GM10266 (cell line): ENCODE measurements around the gene DDX54.

Source experiments
- DNase-seq: peaks from one replicate; pipeline ENCODE4 v3.0.0; 2012; ENCODE audit errors: extremely low spot score
- TF ChIP-seq, protein P1 (sequence below): IDR thresholded peaks from 2 replicates; pipeline ENCODE4 v1.5.1; 2012; ENCODE audit warnings: mild to moderate bottlenecking, low read depth; ENCODE audit not compliant: control insufficient read depth, insufficient read depth; ENCODE audit errors: missing control alignments

The DDX54 gene

DNA sequence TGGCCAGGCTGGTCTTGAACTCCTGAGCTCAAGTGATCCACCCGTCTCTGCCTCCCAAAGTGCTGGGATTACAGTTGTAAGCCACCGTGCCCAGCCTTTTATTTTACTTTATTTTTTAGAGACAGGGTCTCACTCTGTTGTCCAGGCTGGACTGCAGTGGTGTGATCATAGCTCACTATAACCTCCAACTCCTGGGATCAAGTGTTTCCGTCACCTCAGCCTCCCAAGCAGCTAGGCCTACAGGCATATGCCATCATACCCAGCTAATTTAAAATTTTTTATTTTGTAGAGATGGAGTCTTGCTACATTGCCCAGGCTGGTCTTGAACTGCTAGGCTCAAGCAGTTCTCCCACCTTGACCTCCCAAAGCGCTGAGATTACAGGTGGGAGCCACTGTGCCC is 39.7 kb upstream of the DDX54 start:
- TF ChIP-seq, protein P1, sequence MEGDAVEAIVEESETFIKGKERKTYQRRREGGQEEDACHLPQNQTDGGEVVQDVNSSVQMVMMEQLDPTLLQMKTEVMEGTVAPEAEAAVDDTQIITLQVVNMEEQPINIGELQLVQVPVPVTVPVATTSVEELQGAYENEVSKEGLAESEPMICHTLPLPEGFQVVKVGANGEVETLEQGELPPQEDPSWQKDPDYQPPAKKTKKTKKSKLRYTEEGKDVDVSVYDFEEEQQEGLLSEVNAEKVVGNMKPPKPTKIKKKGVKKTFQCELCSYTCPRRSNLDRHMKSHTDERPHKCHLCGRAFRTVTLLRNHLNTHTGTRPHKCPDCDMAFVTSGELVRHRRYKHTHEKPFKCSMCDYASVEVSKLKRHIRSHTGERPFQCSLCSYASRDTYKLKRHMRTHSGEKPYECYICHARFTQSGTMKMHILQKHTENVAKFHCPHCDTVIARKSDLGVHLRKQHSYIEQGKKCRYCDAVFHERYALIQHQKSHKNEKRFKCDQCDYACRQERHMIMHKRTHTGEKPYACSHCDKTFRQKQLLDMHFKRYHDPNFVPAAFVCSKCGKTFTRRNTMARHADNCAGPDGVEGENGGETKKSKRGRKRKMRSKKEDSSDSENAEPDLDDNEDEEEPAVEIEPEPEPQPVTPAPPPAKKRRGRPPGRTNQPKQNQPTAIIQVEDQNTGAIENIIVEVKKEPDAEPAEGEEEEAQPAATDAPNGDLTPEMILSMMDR, result no peak
- no peak for DNase-seq

DNA sequence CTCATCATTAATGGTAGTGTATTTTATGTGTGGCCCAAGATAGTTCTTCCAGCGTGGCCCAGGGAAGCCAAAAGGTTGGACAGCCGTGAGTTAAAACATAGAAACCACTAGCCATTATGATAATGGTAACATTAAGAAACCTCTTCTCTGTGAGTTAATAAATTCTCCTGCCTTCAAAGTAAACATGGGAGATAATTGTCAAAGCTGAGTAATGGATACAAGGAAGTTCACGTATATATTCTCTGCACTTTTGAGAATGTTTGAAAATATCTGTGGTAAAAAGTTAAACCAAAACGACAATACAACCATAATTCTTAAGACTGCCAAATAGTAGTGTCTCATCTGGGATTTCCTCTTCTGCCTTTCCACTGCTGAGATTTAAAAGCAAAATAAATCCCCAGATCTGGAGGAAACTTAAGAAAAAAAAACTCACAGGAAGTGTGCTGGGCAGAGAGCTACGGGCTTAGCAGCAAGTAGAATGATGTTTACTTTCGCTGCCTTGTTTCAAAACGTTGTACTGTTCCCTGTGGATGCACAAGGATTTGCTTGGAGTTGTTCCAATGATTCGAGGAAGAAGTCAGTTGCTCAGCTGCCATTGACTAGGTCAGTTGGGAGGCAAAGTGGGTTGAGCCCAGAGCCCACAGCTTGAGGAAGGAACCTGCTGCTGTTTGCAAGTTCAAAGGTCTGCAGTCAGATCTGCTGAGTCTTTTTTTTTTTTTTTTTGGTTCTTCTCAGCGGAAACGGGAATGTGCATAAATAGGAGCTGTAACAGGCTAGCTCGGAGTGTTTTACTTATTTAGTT is 37.7 kb upstream of the DDX54 start:
- DNase-seq, result no peak
- TF ChIP-seq, protein P1, result no peak

DNA sequence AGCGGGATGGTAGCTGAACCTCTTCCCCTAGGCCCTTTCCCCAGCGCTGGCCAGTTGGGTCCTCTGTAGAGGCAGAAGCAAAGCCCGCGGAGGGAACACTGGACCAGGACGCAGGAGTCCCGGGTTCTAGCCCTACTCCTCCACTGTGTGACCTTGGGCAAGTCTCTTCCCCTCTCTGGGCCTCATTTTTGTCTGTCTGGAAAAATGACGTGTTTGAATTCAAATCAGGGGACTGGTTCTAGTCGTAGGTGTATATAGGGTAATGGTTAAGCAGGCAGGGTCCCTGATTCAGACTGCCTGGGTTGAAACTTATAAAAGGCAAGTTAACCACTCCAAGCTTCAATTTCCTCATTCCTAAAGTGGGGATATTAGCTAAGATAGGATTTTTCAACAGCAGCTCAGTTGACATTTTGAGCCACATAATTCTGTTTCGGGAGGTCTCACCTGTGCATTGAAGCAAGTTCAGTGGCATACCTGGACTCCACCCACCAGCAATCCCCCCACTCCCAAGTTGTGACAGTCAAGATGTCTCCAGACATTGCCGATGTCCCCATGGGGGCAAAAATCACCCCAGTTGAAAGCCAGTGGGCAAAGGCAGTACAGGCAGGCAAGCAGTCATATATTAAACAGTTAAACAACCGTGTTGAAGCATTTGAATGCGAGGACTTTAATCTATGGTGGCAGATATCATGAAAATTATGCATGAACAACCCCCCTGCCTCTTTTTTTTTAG is 36.9 kb upstream of the DDX54 start:
- TF ChIP-seq, protein P1, result no peak
- no peak for DNase-seq

DNA sequence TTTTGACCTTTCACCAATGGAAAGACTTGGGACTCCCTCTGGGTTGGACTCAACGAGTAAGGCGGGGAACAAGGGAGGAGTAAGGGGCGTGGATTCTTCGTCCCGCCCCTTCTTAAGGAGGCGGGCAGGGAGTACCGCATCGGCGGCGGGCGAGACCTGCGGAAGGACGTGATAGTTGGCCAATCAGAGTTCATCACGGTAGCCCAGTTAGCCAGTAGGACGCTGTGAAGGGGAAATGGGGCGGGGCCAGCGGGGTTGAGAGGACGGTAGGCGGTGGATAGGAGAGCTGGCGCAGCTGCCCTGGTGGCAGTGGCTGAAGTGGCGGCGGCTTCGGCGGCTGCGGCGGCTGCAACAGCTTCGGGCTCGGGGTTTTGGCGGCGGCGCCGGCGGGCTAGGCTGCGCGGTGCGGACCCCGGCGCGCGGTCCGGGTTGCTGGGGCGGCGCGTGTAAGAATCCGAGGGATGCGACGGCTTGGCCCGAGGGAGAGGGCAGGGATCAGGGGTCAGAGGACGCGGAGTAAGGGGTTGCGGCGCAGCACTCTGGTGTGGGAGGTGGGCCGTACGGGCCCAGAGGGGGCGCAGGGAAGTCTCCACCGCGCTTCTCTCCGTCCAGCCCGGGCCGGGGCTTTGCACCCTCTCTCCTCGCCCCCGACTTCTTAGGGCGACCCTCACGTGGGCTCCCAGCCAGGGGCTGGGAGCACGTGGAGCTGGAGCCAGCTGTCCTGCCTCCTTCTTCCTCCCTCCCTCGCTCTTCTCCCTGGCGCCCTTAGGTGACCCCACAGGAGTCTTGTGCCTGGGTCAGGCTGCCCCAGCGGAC is 36.1 kb upstream of the DDX54 start, which contains the start of gene TPCN1:
Gene TPCN1 (plus strand): TSS at position 284 of the 816 bp plus-strand sequence. CDS start 5,389 bp downstream, outside the sequence.
- peak; percentile 97 for DNase-seq
- TF ChIP-seq, protein P1, result no peak

DNA sequence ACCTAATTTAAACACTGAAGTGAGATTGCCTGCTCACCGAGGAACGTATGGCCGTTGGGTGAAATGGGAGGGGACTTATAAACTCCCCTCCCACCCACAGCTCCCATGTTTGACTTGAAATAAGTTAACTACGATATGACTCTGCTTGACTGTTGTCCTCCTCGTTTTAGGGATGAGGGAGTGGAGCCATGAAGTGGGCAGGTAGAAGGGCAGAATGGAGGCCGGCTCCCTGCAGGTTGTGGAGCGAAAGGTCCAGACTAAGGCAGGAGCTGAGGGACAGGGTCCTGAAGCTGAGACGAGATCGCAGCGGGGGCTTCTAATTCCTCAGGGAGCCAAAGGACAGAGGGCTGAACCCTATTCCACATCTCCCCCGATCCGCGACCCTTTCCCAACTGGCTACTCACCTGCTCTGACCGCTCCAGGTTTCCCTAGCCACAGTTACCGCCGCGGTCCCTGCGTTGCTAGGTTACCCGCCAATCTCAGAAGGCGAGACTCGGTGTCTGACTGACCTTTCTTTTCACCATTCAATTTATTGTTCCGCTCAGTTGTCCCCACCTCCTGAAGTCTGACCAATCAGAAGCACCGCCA is 35.4 kb upstream of the DDX54 start:
- TF ChIP-seq, protein P1, result no peak
- DNase-seq, result no peak

DNA sequence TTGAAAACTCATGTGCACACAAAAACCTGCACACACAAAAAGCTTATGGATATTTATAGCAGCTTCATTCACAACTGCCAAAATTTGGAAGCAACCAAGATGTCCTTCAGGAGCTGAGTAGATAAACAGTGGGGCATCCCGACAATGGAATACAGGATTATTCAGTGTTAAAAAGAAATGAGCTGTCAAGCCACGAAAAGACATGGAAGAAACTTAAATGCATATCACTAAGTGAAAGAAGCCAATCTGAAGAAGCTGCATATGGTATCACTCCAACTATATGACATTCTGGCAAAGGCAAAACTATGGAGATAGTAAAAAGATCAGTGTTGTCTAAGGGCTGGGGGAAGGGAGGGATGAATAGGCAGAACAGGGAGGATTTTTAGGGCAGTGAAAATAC is 30.7 kb upstream of the DDX54 start:
- DNase-seq, result no peak
- TF ChIP-seq, protein P1, result no peak
